C1 segment of cervical spinal cord (tissue), 14 donors: ENCODE measurements around the gene PADI1.

Source experiments
- DNase-seq, 14 donors: peaks; one replicate each; lab custom pipeline; 2025; lab: John Stamatoyannopoulos, UW

Gene PADI1

DNA sequence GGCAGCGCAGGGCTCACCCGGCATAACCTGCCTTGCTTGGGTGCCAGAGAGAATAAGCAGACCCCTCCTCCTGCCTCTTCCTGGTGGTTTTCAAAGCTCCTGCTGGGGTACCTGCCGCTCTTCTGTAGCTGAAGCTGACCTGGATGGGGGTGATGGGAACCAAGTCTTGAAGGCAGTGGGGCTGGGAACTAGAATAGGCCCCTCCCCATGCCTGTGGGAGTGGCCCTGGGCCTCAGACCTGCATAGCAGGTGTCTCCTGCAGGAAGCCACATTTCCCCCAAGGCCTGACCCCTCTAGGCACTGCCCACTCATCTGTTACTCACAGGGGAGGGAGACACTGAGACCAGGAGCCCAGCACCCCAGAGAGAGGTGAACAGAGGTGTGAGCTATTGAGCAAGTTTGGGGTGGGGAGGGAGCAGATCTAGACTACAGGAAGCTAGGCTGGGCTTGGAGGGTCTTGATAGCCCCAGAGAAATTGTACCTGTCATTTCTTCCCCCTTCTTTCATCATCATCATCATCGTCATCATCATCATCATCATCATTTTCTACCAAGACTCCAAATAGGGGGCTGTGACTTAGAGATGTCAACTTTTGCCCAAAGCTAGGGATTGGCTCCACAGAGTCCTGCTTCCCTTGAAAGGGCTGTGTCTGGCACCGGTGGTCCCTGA, 10.1 kb downstream of the PADI1 start:
- DNase-seq, result no peak

DNA sequence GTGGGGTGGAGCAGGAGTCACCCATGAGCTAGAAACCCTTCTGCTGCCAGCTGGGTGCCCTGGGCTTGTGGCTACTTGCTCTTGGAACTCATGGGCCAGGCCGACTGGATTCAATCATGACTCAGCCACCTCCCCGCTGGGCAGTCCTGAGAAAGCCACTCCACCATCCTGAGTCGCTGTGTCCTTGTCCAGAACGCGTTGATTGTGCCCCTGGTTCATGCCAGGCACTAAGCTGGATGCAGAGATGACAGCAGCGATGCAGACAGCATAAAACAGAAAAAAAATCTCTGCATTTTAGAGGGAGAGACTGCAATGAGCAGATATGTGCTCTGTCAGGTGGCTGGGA, 10.6 kb downstream of the PADI1 start:
- DNase-seq, result no peak

DNA sequence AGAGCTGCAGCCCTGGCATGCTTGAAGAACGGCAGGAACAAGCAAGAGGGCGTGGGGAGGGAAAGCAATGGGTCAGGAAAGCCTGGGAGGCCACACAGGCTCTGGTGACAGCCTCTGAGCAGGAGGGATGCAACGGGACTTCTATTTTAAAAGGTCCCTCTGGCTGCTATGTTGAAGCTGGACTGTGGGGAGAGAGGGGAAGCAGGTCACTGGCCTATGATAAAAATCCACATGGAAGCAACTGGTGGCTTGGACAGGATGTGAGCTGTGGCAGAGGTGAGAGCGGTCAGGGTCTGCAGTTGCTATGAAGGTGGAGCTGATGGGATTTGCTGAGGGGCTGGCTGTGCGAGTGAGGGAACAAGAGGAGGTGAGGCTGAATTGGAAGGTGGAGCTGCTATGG, 11.2 kb downstream of the PADI1 start:
- no peak for DNase-seq

DNA sequence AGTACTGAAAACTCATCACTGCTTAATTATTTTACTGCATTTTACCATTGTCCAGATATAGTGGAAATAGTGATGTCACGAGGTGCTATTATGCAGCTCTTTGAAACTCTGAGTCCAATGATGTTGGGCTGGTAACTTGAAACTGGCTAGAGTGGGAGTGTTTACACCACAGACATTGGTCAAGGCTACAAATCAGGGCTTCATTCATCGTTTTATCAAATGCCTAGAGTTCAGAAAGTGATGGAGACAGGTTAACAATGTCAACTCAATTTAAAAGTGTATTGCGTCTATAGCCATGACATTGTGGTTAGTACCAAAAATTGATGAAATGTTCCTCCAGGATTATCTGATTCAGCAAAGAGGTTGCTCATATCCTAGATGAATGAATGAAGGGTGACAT, 12.7 kb downstream of the PADI1 start:
- no peak for DNase-seq

DNA sequence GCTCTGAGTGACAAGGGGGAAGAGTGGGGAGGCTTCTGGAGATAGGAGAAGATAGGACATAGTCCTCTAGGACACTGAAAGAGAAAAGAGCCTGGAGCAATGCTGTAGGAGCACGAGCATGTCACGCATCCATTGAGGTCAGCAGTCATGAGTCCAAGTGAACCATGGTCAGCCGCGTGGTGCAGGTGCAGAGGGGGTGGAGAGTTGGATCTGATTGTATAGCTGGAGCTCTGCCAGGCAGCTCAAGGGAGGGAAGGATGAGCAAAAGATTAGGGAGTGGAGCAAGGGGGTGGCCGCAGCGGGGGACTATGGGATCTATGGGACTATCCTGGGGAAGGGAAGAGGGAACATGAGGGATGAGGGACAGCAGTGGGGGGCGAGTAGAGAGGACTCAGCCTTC, 14.0 kb downstream of the PADI1 start:
- no peak for DNase-seq

DNA sequence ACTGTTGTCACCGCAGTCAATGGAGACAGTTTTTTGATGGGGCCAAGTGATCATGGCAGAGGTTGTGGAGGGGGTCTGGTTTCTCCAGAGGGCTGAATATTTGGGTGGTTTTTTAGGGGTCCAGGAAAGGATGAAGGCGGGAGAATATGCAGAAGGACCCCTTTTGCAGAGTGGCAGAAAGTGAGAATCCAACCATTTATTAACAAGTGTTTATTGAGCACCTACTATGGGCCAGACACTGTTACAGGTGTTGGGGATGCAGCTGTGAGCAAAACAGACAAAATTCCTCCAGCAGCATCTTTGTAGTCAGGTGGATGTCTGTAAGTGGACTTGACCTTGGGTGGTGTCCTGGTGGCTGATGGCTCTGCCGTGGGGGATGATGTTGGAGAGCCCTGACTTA, 15.4 kb downstream of the PADI1 start:
- DNase-seq, result no peak

DNA sequence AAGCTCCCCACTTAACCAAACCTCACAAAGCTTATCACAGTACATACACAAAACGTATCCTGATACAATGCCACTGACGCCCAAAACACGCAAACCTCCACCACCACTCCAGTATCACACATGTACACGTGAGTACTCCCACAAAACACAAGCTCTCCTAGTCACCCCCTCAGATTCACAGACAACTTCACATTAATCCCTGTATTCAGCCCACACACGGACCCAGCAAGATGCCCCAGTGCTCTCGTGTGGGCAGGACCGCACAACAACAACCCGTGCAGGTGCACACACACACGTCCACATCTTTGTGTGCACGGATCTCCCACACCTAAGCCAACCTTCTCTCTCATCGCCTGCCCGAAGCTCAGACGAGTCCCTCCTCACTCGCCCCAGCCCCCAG, 17.6 kb downstream of the PADI1 start:
- DNase-seq, result no peak

DNA sequence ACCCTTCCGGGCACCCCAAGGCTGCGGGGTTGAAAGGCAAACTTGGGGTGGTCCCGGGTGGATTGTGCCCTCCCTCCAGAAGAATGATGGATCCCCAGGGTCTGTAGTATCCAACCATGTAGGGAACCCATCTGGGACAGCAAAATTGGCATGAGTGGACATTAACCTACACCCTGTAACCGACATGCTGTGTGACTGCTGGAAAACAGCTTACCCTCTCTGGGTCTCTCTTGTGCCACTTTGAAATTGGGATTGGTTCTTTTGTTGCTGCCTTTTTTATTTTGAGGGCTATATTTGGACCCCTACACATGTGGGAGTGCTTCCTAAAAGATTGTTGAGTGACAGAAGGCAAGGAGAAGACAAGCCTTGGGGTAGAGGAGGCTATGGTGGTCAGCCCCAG, 19.5 kb downstream of the PADI1 start:
- no peak for DNase-seq

DNA sequence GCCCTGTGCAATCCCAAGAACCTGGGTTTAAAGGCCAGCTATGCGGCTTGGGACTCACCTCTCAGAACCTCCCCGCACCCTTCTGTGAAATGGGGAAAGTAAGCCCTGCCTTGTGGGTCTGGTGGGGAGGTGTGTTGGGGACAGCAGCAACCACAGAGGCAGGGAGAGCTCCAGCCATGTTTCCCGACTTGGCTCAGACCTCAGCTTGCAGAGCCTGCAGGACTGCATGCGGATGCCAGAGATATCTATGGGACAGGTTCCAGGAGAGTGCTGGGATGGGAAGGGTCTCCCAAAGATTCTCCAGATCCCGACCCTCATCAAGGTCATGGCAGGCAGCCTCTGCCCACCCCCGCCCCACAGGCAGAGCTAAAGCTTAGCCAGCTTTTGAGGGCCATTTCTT, 20.2 kb downstream of the PADI1 start:
- no peak for DNase-seq

DNA sequence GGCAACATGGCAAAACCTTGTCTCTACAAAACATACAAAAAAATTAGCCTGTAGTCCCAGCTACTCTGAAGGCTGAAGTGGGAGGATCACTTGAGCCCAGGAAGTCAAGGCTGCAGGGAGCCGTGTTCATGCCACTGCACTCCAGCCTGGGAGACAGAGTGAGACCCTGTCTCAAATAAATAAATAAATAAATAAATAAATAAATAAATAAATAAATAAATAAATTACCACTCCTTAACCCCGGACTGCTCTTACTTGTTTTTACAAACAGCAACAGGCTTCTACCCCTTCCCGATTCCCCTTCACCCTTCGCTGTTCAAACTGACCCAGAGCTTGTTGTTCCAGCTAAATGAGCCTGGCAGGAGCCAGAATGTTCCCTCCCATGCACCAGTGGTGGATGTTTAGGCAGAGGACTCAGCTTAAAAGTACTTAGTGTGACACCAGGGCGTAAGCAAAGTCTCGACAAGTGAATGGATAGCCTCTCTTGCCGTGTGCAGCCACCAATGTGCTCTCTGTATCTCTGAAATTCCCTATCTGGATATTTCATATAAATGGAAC, 22.5 kb downstream of the PADI1 start:
- DNase-seq, result no peak

DNA sequence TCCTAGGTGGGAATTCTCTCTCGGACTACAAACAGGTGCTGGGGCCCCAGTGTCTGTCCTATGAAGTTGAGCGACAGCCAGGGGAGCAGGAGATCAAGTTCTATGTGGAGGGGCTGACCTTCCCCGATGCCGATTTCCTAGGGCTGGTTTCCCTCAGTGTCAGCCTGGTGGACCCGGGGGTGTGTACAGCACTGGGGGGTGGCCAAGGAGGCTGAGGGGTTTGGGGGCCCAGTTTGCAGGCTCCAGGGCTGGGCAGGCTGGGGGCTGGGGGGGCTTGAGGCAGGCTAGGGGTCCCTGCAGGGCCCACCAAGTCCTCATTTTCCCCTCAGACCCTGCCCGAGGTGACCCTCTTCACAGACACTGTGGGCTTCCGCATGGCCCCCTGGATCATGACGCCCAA, 23.7 kb downstream of the PADI1 start:
- no peak for DNase-seq

DNA sequence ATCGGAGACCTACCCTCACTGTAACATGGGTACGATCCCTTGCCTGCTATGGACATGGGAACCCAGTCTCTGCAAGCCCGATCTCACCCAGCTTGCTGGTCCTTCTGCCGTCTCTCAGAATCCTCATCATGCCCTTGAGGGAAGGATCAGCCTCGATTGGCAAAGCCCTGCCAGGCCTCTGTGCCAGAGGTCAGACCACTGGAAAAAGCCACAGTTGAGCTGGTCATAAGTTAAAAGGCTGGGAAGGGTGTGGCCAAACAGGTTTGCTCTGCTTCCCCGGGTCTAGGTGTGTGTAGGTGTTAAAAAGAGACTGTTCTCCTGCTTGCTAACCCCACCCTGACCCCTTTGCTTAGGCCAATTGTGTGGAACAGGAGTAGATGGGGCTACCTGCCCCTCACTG, 24.5 kb downstream of the PADI1 start:
- no peak for DNase-seq

DNA sequence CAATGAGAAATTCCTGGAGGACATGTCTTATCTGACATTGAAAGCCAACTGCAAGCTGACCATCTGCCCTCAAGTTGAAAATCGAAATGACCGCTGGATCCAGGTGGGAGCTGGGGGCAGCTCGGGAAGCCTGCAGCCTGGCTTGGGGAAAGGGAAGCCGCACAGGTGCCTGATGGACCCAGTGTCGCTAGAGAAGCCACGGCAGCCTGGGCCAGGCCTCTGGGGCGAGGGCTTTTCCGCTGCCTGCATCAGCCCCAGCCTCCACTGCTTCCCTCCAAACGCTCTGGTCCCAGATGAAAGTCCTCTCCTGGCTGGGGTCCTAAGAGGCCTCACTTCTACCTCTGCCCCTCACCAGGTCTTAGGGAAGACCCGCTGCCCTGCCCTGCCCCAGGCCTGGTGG, 25.2 kb downstream of the PADI1 start:
- no peak for DNase-seq

DNA sequence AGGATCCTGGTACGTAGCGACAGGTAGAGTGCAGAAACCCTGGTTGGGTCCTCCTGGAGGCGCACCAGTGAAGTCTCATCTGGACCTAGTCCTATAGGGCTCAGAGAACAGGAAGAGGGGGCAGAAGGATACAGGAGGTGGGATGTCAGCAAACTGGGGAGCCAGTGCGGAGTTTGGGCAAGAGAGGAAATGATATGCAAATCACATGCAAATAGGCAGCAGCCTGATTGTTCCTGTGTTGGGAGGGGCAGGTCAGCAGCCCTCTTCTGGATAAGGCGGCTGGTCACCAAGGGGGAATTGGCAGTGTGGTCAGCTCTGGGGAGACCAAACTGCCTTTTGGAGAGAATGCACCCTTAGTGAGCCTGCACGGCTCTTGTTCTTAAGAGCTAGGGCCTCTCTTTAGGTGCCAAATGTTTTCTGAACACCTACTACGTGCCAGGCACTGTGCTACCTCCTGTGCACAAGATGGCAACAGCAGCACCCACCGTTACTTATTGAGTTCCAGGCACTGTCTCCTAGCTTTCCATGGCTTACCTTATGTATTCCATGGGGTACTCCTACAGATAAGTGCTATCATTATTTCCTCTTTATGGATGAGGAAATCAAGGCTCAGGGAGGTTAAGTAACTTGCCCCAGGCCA, 25.9 kb downstream of the PADI1 start:
- no peak for DNase-seq

DNA sequence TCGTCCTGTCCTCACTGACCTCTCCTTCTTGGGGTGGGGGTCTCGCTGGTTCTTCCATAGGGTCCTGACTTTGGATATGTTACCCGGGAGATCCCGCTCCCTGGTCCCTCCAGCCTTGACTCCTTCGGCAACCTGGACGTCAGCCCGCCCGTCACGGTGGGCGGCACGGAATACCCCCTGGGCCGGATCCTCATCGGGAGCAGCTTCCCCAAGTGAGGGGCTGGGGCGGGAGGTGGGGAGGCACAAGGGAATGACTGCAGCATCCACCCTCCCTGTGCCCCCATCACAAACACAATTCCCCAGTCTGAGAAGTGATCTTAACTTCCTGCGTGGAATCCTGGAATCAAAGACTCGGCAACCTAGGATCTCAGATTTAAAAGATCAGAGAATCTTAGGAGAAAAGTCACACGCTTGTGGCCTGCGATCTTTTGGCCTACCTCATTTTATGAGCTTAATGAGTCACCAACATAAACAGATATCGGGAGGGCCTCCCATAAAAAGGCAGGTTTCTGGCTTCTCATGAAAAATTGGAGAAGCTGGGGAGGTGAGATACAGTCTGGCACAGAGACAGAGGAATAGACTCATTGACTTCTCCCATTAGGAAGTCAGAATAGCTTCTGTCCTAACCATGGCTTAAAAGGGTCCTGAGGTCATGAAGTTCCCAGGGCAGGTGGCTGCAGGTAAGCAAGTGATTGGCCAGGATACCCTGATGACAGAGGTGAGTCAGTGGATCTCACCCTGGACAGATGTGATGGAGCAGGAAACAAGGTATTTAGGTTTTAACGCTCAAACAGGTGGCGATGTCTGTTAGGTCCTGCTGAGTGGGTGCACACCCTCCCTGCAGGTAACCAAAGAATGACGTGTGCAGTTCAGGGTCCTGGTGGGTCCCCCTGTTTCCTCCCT, 28.1 kb downstream of the PADI1 start:
- DNase-seq, result no peak

DNA sequence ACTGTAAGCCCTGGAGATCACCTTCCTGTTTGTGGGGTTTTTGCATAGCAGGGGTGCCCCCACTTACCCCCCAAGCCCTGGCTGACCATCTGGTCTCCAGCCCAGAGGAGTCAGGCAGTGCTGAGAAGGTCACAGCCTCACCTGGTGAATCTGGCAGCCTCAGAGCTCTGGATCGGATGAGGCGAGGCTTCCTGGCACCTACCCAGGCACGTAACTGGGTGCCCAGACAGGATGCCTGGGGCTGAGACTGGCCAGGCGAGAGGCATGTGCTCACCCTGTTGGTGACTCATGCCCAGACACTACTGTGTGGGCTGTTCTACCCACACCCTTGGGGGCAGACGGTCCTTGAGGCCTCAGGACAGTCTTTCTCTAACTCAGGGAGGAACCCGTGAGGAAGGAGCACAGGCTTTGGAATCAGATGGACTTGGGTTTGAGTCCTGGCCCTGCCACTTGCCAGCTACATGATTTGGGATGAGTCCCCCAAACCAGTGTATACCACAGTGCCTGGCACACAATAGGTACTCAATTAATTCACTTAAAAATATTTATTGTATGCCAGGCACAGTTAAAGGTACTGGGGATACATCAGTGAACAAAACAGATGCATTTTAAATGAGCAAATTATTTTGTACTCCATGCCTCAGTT, 28.9 kb downstream of the PADI1 start:
- DNase-seq, result peak in 9 of 14 donors; percentile 13 to 65 (median 38)

DNA sequence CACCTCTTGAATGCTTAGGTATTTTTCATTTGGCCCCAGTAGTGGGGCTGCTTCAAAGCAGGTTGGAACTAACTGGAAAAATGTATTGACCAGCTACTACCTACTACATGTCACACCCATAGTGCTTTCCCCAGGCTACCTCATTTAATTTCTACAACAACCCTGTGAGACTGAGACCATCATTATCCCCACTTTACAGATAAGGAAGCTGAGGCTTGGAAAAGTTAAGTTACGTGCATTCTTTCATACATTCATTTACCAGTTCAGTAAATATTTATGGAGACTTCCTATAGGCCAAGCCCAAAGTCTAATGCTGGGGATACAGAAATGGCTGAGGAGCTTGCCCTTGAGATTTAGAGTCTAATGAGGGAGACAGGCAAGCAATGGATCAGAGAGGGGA, 29.5 kb downstream of the PADI1 start:
- DNase-seq, result no peak

DNA sequence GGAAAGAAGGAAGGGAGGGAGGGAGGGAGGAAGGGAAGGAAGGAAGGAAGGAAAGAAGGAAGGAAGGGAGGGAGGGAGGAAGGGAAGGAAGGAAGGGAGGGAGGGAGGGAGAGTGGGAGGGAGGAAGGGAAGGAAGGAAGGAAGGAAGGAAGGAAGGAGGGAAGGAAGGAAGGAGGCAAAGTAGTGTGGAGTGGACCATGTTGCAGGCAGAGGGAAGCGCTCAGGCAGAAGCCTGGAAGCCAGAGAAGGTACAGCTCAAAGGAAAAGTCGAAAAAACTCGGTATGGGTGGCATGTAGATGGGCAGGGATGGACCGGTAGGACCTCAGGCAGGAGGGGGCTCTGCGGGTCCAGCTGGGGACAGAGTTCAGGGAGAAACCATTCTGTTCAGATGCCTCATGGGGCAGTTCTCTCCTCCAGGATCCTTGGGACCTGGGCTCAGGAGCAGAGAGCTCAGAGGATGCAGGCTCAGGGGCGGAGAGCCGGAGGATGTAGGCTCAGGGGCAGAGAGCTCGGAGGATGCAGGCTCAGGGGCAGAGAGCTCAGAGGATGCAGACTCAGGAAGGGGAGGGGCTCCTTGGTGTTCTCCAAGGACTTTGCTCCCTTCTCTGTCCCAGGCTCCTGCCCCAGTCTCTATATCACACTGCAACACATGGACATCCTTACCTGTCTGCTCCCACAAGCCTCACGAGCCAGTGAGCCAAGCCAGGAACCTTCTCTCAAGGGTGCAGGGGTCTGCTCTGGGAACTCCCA, 30.4 kb downstream of the PADI1 start:
- no peak for DNase-seq

DNA sequence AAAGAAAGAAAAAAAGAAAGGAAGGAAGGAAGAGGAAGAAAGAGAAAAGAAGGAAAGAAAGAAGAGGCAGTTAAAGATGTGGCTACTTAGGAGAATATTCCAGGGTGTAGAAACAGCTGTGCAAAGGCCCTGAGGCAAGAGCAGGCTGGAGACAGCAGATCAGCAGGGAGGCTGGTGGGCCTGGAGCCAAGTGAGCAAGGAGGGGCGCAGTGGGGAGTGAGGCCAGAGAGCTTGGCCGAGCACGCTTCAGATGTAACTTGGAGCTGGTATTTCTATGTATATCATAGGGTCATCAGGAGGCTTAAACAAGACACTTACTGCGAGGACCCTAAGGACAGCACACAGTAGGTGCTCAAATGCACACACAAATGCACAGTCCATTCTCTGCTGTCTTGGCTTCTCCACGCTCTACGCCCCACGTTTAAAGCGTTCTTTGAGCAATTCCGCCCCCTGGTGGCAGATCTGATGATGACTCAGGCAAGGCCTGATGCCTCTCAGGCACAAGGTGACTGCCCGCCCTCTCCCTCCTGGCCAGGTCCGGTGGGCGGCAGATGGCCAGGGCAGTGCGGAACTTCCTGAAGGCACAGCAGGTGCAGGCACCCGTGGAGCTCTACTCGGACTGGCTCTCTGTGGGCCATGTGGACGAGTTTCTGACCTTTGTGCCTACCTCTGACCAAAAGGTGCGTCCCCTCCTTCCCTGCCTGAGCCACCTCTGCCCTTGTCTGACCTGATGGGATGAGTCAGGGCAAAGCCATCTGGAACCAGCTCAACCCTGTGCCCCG, 32.0 kb downstream of the PADI1 start:
- DNase-seq, result peak; percentile 4 to 83 (median 56)

DNA sequence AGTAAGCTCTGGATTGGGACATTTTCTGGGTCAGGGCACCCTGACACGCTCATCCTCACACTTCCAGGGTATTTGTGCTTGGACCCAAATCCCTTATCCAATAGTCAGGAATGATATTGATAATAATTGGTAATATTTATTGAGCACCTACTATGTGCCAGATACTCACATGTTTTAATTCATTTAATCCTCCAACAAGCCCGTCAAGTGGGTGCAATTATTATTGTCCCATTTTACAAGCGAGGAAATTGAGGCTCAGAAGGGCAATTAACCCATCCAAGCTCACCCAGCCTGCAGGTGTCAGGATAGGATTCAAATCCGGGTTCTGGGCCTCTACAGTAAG, 32.6 kb downstream of the PADI1 start:
- DNase-seq, result no peak

DNA sequence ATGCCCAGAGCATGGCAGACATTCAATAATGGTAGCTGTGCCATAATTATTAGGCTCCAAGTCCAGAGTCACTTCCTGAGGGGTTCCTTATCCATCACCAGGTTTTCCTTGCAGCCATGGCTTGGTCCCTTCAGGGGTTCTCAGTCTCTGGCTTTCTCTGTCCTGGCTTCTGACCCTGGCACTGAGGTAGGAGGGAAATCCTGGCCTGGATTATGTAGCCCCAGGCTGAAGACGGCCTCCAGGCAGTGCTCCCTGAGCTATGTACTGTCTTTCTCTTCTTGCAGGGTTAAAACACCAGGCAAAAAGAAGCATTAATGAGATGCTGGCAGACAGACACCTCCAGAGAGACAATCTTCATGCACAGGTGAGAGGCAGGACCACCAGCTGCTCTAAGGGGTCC, 34.5 kb downstream of the PADI1 start:
- DNase-seq, result peak in 8 of 14 donors; percentile 8 to 41 (median 24)
